Activated T-cell treated with anti-CD3 and anti-CD28 coated beads, Interleukin-2, amount 50 U/mL, for 1 hour (primary cell): Measurements from ENCODE around the gene RAD9A.

Source experiments
- DNase-seq: peaks from one replicate; pipeline ENCODE4 v3.0.0-alpha.2; 2020

Gene RAD9A

DNA sequence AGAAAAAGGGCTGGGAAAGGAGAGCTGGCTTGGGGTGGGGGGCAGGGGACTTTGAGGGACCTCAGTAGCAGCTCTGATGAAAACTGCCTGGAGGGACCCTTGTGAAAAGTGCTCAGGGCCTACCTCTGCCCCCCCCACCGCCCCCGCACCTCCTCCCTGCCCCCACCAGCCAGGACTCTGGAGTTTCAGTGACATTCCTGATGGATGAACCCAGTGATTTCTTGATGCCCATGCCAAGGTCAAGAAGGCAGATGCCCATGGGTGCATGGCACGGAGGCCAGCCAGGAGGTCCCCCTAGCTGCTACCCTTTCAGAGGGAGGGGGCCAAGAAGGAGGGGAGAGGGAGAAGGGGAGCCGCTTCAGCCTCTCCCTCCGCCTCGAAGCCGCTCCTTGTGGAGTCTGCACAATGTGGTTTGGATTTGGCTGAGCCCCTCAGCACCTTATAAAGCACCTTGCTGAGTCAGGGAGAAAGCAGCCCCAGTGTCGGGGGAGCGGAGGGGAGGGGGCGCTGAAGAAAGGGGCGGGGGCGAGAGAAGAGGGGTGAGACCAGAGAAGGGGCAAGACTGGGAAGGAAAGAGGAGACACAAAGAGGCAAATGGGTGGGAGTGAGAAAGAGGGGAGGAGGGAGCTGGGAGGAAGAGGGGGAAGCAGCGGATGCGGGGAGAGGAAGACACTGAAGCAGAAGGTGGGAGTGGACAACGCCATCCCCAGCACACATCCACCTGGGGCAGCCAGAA is 16.3 kb upstream of the RAD9A start:
- DNase-seq = no peak

- no peak for DNase-seq
Observed at GRCh38 chr11:67376063-67376820, 15.5 kb upstream of the RAD9A start.

DNA sequence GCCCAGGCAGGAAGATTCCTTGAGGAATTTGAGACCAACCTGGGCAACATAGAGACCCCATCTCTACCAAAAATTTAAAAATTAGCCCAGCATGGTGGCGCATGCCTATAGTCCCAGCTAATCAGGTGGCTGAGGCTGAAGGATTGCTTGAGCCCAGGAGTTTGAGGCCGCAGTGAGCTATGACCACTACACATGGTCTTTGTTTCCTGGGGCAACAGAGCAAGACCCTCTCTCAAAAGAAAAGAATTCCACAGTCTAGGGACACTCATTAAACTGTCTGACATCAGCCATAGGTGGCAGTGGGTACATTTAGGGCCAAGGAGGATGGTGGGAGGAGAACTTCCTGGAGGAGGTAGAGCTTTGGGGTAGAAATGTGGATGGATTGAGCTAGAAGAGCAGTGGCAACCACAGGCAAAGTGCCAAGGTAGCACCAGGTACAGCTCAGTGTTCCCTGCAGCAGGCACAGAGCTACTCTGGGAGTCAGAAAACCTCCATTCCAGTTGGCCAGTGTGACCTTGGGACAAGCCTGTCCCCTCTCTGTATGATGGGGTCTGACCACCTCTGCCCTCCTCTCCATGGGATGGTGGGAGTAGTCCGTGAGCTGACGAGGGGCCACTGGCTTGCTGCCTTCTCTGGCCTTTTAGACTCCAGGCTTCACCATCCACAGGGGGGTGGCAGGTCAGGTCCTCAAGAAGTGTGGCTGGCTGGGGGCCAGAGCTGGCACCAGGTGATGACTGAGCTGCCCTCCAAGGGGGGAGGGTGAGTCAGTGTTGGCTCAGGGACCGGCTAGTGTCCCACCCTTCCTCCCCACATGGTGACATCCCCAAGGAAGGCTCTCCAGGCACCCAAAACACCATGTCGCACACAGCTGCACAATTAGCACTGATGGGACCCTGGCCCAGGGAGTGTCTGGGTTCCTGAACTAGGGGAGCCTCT is 14.6 kb upstream of the RAD9A start:
- DNase-seq = no peak

DNA sequence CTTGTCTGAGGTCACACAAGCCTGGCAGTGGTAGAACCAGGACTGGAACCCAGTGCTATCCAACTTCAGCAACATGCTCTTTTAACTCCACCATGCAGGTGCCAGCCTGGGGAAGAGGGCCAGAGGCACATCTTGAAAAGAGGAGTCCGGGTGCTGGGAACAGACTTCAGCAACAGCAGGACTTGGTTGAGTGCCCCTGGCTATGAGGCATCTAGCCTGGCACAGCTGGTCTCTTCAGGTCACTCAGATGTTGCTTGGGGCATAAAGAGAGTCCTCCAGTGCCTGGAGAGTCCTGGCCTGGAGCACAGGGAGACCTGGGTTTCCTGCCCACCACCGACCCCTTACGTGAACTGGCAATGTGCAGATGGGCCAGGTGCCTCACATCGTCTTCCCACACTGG is 13.2 kb upstream of the RAD9A start:
- DNase-seq = no peak

- DNase-seq = no peak
Observed at GRCh38 chr11:67379061-67380058, 12.4 kb upstream of the RAD9A start.

- no peak for DNase-seq
Observed at GRCh38 chr11:67381244-67381972, 10.4 kb upstream of the RAD9A start.

GRCh38 chr11:67382276-67383136 is 9.3 kb upstream of the RAD9A start:
- peak; percentile 87 for DNase-seq

- DNase-seq = no peak
Observed at GRCh38 chr11:67384851-67385366, 6.9 kb upstream of the RAD9A start.

GRCh38 chr11:67387069-67387468 is 4.7 kb upstream of the RAD9A start:
- no peak for DNase-seq

DNA sequence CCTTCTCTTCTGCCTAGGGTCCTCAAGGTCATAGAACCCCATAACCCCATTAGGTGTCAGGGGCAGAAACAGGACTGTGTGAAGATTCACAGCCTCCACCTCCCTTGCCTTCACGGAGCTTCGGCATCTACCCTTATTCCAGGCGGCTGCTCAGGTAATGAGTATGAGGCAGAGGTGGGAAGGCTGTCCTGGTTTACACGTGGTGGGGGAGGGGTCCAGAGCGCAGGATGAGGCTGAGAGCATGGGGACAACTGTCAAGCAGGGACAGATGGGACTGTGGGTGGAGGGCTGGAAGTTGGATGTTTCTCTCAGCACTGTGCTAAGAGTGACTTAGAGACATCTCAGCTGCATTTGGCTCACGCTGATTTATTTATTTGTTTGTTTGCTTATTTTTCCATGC is 4.3 kb upstream of the RAD9A start:
- no peak for DNase-seq

DNA sequence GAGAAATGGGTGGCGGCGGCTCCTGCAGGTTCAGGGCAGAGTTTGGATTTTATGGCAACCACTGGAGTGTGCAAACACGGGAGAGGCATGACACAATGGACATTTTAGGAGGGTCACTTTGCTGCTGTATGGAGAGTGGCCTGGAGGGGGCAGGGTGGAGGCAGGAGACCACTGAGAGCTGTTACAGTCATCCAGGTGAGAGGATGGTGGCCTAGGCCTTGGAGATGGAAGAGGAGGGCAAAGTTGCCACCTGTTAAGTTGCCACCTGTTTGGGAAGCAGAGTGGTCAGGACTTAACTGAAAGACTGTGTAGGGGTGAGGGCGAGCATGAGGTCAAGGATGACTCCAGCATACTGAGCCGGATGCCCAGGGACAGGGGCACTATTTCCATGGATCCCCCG is 2.3 kb upstream of the RAD9A start:
- DNase-seq = peak; percentile 66

GRCh38 chr11:67390947-67391303 is 861 bp upstream of the RAD9A start:
- no peak for DNase-seq

DNA sequence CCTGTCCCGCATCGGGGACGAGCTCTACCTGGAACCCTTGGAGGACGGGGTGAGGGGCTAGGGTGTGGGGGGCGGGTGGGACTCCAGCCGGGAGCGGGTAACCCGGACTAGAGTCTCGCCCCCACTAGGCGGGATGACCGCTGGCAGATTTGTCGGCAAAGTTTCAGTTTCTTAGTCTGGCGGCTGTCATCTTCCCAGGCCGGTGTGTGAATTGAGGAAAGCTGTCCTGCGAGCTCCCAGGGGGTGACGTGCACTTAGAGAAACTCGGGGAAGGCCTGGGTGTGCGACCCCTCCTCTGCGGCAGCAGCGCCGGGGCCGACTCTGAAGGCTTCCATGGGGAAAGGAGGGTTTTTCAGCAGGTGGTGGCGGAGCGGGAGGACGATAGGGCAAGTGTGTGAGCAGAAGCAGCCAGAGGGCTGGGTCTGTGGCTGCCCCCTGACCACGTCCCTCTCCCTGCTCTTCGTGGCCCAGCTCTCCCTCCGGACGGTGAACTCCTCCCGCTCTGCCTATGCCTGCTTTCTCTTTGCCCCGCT is 463 bp downstream of the RAD9A start:
- DNase-seq = no peak

- DNase-seq = no peak
Observed at GRCh38 chr11:67393437-67393836, 1.7 kb downstream of the RAD9A start.

- no peak for DNase-seq
Observed at GRCh38 chr11:67393990-67394389, 2.2 kb downstream of the RAD9A start.

DNA sequence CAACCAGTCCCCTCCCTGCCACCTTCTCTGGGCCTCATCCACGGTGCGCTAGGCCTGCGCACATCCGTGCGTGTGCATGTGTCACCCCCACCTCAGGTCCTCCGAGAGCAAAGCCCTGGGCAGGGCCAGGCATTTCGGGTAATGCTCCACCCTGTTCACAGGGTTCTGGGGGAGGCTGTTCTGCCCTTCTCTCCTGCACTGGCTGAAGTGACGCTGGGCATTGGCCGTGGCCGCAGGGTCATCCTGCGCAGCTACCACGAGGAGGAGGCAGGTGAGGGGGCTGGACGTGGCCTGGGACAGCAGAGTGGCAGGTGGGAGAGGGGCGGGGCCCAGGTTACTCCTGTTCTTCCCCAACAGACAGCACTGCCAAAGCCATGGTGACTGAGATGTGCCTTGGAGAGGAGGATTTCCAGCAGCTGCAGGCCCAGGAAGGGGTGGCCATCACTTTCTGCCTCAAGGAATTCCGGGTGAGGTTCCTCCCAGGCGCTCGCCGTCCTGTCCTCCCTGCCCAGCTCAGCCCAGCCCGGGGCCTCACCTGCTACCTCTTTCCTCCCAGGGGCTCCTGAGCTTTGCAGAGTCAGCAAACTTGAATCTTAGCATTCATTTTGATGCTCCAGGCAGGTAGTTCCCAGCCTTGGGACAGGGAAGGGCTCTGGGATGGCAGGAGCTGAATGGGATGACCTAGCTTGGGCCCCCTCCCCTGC is 3.9 kb downstream of the RAD9A start:
- no peak for DNase-seq

- DNase-seq = no peak
Observed at GRCh38 chr11:67396259-67396581, 4.4 kb downstream of the RAD9A start.

DNA sequence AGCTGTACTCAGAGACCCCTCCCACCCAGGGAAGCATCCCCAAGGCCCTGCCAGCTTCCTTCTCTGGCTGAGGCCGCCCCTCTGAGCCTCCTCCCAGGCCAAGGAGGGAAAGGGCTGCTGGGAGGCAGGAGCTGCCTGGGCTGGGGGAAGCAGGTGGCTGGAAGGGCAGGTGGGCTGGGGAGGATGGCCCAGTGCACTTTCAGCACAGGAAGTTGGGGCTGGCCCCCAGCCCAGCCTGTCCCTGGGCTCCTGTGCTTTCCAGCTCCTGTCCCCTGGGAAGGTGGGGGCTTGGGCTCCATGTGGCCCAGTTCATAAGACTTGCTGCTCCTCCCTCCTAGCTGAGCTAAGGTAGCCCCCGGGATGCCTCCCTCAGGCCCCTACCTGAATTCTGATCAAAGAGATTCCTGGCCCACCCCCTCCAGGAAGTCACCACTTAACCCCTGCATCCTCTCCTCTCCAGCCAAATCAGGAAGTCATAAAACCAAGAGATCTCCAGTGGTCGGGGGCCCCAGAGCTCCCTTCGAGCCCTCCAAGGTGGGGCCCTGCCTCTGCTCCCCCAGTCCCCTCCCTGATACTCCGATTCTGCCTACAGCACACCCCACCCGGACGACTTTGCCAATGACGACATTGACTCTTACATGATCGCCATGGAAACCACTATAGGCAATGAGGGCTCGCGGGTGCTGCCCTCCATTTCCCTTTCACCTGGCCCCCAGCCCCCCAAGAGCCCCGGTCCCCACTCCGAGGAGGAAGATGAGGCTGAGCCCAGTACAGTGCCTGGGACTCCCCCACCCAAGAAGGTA is 5.0 kb downstream of the RAD9A start:
- DNase-seq = no peak

DNA sequence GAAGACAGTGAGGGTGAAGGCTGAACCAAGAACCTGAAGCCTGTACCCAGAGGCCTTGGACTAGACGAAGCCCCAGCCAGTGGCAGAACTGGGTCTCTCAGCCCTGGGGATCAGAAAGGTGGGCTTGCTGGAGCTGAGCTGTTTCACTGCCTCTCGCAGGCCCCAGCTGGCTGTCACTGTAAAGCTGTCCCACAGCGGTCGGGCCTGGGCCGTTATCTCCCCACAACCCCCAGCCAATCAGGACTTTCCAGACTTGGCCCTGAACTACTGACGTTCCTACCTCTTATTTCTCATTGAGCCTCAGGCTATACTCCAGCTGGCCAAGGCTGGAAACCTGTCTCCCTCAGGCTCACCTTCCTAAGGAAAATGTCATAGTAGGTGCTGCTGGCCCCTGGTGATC is 5.8 kb downstream of the RAD9A start:
- DNase-seq = no peak
